Measurements from ENCODE around the gene PAN3.
"Not testable (repeated sequence)": the region's sequence is repeated elsewhere in the genome, so short reads cannot be mapped to it uniquely, and the experiment has no call there.

The PAN3 gene, protein sequence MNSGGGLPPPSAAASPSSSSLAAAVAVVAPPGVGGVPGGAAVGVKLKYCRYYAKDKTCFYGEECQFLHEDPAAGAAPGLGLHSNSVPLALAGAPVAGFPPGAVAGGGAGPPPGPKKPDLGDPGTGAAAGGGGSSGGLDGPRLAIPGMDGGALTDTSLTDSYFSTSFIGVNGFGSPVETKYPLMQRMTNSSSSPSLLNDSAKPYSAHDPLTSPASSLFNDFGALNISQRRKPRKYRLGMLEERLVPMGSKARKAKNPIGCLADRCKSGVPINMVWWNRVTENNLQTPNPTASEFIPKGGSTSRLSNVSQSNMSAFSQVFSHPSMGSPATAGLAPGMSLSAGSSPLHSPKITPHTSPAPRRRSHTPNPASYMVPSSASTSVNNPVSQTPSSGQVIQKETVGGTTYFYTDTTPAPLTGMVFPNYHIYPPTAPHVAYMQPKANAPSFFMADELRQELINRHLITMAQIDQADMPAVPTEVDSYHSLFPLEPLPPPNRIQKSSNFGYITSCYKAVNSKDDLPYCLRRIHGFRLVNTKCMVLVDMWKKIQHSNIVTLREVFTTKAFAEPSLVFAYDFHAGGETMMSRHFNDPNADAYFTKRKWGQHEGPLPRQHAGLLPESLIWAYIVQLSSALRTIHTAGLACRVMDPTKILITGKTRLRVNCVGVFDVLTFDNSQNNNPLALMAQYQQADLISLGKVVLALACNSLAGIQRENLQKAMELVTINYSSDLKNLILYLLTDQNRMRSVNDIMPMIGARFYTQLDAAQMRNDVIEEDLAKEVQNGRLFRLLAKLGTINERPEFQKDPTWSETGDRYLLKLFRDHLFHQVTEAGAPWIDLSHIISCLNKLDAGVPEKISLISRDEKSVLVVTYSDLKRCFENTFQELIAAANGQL

DNA sequence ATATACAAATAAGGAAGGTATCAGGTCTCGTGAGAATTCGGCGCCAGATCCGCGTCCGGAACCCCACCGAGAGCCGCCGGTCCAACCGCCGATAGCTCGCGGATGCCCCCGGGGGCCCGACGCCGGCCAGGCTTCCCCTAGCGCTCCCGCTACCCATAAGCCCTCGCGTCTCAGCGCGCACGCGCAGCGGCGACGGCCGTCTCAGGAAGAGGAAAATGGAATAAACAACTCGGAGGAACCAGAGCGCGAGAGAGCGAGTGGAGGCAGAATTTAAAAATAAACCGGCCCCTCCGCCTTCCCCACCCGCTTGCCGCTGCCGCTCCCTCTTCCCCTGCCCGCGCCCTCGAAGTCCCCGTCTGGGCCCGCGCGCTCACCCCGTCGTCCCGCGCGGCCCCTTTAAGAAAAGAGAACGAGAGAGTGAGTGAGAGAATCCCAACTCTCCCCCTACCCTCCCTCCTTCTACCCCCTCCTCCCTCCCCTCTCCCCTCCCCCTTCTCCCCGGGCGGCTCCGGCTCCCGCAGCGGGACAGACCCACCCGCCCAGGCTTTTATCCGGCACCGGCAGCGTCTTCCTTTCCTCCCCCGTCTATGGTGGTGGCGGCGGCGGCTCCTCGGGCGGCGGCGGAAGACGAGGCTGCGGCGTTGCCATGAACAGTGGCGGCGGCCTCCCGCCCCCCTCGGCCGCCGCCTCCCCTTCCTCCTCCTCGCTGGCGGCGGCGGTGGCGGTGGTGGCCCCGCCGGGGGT, at the start of gene PAN3:
PAN3 (plus strand) TSS at position 534 of the 744 bp plus-strand sequence; CDS start at position 647, 113 bp downstream.
- H3K9me3 Mint-ChIP-seq: no peaks in the 10 kb centered on the region
- H3K27me3 Mint-ChIP-seq: no peaks in the 10 kb centered on the region
- H3K4me1 Mint-ChIP-seq: peaks cover 34% of the 10 kb centered on the region

DNA sequence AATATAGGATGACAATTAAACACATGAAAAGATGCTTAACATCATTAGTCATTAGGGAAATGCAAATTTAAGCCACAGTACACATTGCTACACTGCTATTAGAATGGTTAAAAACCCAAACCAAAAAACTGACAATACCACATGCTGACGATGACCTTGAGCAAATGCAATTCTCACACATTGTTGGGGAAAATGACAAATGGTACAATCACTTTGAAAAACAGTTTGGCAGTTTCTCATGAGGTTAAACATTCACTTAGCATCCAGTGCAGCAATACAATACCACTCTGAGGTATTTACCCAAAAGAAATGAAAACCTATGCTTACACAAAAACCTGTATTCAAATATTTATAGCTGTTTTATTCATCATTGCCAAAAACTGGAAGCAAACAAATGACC, 49.3 kb upstream of the PAN3 start:
- no peak overlapping the region for H3K4me3 Mint-ChIP-seq
- no peak for ATAC-seq (ENCODE audit: low read depth)
- no peak for DNase-seq (ENCODE audit: low spot score in 2 of 2)
- H3K27ac Mint-ChIP-seq: no peak overlapping the region
- peaks cover 5% of the 10 kb centered on the region for H3K4me1 Mint-ChIP-seq
- peaks cover 2% of the 10 kb centered on the region for H3K27me3 Mint-ChIP-seq
- H3K36me3 Mint-ChIP-seq: peaks cover 1% of the 10 kb centered on the region
- H3K9me3 Mint-ChIP-seq: peaks cover 2% of the 10 kb centered on the region

More for the DNA sequence above, at the start of gene PAN3:
- DNase-seq (ENCODE audit: low spot score in 2 of 2): peak; percentile 88
- peak; percentile 74 for ATAC-seq (ENCODE audit: low read depth)
- peak within 1 kb of the TSS; percentile 97 for H3K27ac Mint-ChIP-seq
- H3K36me3 Mint-ChIP-seq: no peaks in the 10 kb centered on the region
- H3K4me3 Mint-ChIP-seq: peak within 1 kb of the TSS; percentile 91

DNA sequence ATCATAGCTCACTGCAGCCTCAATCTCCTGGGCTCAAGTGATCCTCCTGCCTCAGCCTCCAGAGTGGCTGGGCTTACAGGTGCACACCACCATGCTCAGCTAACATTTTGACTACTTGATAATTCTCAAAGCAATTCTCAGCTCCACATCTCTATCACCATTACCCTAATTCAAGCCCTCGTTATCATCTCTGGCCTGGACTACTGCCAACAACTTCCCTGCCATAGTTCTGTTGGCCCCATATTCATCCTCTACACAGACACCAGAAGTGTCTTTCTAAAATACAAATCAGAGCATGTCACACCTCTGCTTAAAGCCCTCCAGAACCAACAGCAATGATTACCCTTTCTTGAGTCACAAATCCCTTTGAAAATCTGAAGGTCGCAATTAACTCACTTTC, 45.9 kb upstream of the PAN3 start:
- Mint-ChIP-seq H3K4me3 (no peak overlapping the region), H3K9me3 (peaks cover 2% of the 10 kb centered on the region), H3K27me3 (peaks cover 3% of the 10 kb centered on the region), H3K36me3 (peaks cover 1% of the 10 kb centered on the region), H3K4me1 (peaks cover 8% of the 10 kb centered on the region), H3K27ac (no peak overlapping the region)
- no peak for ATAC-seq (ENCODE audit: low read depth)
- DNase-seq (ENCODE audit: low spot score in 2 of 2): no peak

DNA sequence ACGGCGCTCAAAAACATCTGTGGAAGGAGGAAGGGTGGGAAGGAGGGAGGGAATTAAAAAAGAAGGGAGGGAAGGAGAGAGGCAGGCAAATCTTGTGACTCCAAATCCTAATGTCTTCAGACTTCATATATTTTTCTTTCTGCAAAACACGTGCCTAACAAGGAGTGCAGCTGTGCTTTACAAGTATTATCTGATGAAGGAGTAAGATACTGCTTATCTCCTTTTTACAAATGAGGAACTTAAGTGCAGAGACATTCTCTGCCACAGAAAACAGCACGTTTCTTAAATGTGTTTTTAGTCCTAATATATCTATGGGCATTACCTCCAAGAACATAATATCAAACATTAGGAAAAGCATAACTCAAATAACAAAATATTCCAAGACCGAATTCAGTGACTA, 44.5 kb upstream of the PAN3 start:
- DNase-seq (ENCODE audit: low spot score in 2 of 2) (no peak), ATAC-seq (ENCODE audit: low read depth) (no peak)
- Mint-ChIP-seq H3K4me1 (peaks cover 11% of the 10 kb centered on the region), H3K4me3 (no peak overlapping the region), H3K27ac (no peak overlapping the region), H3K9me3 (peaks cover 2% of the 10 kb centered on the region), H3K27me3 (peaks cover 4% of the 10 kb centered on the region), H3K36me3 (peaks cover 1% of the 10 kb centered on the region)

DNA sequence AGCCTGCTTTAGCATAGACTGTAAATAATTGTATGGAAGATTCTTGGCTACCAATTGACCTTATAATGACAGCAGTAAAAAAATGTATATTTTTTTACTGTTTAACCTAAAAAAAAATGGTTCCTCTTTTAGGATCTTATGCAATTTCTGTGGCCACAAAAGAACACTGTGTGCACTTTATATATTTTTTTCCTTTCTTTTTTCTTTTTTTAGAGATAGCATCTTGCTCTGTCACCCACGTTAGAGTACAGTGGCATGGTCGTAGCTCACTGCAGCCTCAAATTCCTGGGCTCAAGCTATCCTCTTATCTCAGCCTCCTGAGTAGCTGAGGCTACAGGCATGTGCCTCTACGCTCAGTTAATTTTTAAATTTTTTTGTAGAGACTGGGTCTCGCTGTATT, 44.0 kb upstream of the PAN3 start:
- no peak for ATAC-seq (ENCODE audit: low read depth)
- Mint-ChIP-seq H3K36me3 (peaks cover 1% of the 10 kb centered on the region), H3K4me1 (peaks cover 11% of the 10 kb centered on the region), H3K9me3 (peaks cover 2% of the 10 kb centered on the region), H3K27ac (no peak overlapping the region), H3K4me3 (no peak overlapping the region), H3K27me3 (peaks cover 4% of the 10 kb centered on the region)
- no peak for DNase-seq (ENCODE audit: low spot score in 2 of 2)

DNA sequence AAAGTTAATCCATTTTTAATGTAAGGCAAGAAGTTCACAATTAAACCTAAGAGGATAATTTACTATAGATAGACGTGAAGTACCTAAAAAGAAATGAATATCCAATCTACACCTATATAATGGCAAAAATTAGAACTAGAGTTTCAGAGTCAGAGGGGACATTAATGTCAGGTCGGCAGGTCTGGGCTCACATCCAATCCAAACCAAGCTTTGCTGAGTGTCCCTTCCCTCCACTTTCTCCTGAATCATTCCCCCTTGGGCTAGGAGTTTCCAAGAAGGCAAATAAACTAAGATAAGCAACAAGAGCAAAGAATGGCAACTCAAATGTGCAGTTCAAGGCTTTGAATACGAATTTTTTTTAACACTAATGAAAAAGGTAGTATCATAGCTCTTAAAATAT, 40.8 kb upstream of the PAN3 start:
- Mint-ChIP-seq H3K9me3 (no peaks in the 10 kb centered on the region), H3K27ac (no peak overlapping the region), H3K27me3 (peaks cover 7% of the 10 kb centered on the region), H3K36me3 (no peaks in the 10 kb centered on the region), H3K4me3 (no peak overlapping the region), H3K4me1 (peaks cover 12% of the 10 kb centered on the region)
- DNase-seq (ENCODE audit: low spot score in 2 of 2) (no peak), ATAC-seq (ENCODE audit: low read depth) (no peak)

DNA sequence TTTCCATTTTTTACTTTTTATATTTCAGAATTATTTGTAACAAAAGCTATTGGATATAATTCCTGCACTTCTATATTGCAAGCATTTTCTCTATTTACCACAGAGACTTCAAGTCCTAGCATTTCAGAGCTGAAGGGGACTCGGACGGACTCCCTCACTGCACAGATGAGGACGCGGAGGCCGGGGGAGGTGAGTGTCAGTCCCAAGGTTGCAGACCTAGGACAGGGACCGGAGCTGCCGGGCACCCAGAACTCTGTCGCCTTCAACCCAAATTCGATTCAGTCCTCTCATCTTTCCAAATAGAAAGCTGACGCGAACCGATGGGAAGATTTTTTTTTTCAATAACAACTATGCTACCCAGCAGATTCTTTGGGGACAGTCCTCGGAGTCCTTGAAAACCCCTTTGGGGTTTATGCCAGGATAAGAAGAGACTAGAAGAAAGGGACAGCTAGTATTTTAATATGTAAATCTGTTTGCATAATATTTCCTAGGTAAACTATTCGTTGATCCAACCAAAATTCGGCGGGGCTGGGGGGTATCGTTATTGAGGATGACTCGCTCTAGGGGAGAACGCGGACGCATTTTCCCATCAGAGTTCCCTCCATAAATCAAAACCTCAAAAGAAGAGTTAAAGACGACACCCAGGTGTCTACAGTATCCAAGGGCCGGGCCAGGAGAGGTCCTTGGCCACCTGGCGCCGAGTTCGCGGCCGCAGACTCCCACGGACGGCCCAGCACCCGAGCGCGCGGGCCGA, 38.8 kb upstream of the PAN3 start:
- no peaks in the 10 kb centered on the region for H3K9me3 Mint-ChIP-seq
- peak overlapping the region; percentile 82 for H3K4me3 Mint-ChIP-seq
- peaks cover 6% of the 10 kb centered on the region for H3K4me1 Mint-ChIP-seq
- no peak overlapping the region for H3K27ac Mint-ChIP-seq
- no peak for ATAC-seq (ENCODE audit: low read depth)
- H3K36me3 Mint-ChIP-seq: no peaks in the 10 kb centered on the region
- DNase-seq (ENCODE audit: low spot score in 2 of 2): peak in 1 of 2 donors; percentile 4
- H3K27me3 Mint-ChIP-seq: peaks cover 7% of the 10 kb centered on the region

DNA sequence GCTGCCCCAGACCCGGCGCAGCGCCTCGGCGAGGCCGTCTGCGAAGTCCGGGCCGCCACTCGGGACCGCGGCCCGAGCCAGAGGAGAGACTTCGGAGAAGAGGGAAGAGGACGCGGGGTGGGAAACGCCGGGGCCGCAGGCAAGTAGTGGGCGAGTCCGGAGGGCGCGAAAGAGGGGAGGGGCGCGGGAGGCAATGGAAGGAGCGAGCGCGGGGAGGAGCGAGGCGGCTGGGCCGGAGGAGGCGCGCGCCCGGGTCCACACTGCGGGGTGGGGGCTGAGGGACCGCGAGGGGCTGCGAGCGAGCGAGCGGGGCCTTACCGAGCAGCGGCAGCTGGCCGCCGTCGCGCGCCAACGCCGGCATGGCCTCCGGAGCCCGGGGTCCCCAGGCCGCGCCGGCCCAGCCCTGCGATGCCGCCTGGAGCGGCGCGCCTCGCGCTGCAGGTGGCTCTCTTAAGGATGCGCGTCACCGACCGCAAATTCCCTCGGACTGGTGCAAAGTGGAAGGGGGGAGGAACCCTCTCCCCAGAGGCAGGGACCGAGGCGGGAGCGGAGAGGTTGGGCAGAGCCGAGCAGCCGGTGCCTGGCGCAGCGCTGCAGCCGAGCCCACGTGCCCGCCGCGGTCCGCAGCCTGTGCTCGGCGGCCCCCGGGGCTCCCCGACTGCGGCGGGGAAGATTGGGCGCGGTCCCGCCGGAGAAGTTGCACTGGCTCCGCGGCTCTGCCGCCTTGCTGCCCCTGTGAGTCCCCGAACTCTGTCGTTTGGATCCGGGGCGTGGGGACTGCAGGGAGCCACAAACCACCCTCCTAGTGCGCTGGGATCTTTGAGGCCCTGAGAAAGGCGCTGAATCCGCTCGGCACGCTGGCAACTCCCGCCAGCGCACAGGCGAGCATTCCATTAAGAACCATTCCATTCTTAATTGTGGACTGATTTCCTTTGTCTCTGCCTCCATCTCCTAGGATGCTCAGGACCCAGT, 37.9 kb upstream of the PAN3 start, which contains the start of gene FLT3:
FLT3 (minus strand) TSS at position 427 of the 972 bp plus-strand sequence; CDS start at position 361, 66 bp downstream.
- no peaks in the 10 kb centered on the region for H3K36me3 Mint-ChIP-seq
- DNase-seq (ENCODE audit: low spot score in 2 of 2): peak; percentile 23 to 43
- ATAC-seq (ENCODE audit: low read depth): peak; percentile 78
- peak within 1 kb of the TSS; percentile 82 for H3K4me3 Mint-ChIP-seq
- no peak within 1 kb of the TSS for H3K27ac Mint-ChIP-seq
- peaks cover 7% of the 10 kb centered on the region for H3K27me3 Mint-ChIP-seq
- H3K4me1 Mint-ChIP-seq: peaks cover 6% of the 10 kb centered on the region
- no peaks in the 10 kb centered on the region for H3K9me3 Mint-ChIP-seq

DNA sequence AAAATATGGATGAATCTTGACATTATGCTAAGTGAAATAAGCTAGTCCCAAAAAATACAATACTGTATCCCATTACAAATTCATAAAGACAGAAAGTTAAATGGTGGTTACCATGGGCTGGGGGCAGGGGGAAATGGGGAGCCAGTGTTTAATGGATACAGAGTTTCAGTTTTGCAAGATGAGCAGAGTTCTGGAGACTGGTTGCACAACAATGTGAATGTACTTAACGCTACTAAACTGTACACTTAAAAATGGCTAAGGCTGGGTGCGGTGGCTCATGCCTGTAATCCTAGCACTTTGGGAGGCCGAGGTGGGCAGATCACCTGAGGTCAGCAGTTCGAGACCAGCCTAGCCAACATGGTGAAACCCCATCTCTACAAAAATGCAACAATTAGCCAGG, 36.5 kb upstream of the PAN3 start:
- H3K27ac Mint-ChIP-seq; H3K36me3 Mint-ChIP-seq; DNase-seq (ENCODE audit: low spot score in 2 of 2); H3K4me3 Mint-ChIP-seq; ATAC-seq (ENCODE audit: low read depth); H3K4me1 Mint-ChIP-seq; H3K9me3 Mint-ChIP-seq; H3K27me3 Mint-ChIP-seq: not testable (repeated sequence)

DNA sequence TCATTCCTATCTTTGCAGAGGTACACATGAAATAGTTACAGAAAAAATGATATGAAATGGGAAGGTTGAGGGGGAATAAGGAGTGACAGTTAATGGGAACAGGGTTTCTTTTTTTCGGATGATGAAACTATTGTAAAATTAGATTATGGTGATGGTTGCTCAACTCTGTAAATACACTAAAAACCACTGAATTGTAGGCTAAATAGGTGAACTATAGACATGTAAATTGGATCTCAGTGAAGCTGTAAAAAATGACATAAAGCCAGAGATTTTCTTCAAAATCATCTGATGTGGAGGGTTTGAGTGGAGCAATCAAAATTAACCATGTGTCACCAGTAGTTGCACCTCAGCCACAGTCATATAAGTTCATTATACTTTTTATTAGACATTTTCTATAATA, 31.4 kb upstream of the PAN3 start:
- Mint-ChIP-seq H3K4me1 (peaks cover 2% of the 10 kb centered on the region), H3K36me3 (no peaks in the 10 kb centered on the region), H3K27ac (no peak overlapping the region), H3K27me3 (no peaks in the 10 kb centered on the region), H3K4me3 (no peak overlapping the region), H3K9me3 (no peaks in the 10 kb centered on the region)
- ATAC-seq (ENCODE audit: low read depth) (no peak), DNase-seq (ENCODE audit: low spot score in 2 of 2) (no peak)

DNA sequence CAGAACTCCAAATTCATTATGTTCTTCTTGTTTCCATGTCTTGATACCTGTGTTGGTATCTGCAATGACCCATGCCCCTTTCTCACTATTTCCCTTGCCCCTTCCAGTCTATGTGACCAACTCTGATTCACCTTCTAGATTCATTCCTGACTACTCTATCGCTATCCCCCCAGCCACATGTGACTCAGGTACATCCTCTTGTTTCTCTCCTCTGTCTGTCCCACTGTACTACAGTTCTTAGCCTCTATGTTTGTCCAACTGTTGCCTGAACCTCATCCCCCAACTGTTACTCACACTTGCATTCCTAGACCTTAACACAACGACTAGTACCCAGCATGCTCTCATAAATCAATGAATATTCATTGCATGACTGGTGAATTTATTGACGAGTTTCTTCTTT, 27.9 kb upstream of the PAN3 start:
- Mint-ChIP-seq H3K9me3 (no peaks in the 10 kb centered on the region), H3K4me1 (peaks cover 2% of the 10 kb centered on the region), H3K27me3 (no peaks in the 10 kb centered on the region), H3K27ac (no peak overlapping the region), H3K36me3 (no peaks in the 10 kb centered on the region), H3K4me3 (no peak overlapping the region)
- ATAC-seq (ENCODE audit: low read depth) (no peak), DNase-seq (ENCODE audit: low spot score in 2 of 2) (no peak)

DNA sequence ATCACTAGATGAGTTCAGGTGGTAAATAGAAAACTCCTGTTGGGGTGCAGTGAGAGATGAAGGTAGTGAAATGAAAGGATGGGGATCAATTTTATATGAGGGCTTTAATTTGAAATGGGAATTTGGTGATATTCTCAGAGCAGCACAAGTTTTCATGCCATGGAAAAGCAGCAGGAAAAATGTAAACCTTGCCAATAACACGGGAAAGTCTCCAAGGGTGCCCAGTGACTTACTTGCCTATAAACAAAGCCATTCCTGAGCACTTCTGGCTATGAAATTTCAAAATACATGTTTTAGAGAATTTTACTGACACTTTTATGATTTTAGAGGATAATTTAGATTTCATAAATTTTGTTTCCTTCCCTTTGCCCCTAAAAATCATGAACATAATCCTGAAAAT, 21.6 kb upstream of the PAN3 start:
- Mint-ChIP-seq H3K27ac (no peak overlapping the region), H3K27me3 (no peaks in the 10 kb centered on the region)

More for the DNA sequence above, 21.6 kb upstream of the PAN3 start:
- no peaks in the 10 kb centered on the region for H3K9me3 Mint-ChIP-seq
- no peaks in the 10 kb centered on the region for H3K36me3 Mint-ChIP-seq
- H3K4me1 Mint-ChIP-seq: peaks cover 2% of the 10 kb centered on the region
- ATAC-seq (ENCODE audit: low read depth) (no peak), DNase-seq (ENCODE audit: low spot score in 2 of 2) (no peak)
- no peak overlapping the region for H3K4me3 Mint-ChIP-seq
